PC-9 (cell line): Measurements from ENCODE around the gene DOCK11.

ENCODE experiments used
- CTCF ChIP-seq: fragments of 200-600 bp; sonication (generic); conservative IDR thresholded peaks from 2 replicates; pipeline ENCODE4 v1.6.1; 2017; ENCODE audit warnings: mixed run types, antibody characterized with exemption, mild to moderate bottlenecking, moderate library complexity
- EZH2 ChIP-seq: fragments of 200-600 bp; sonication (generic); IDR thresholded peaks from 2 replicates; pipeline ENCODE4 v1.8.0; 2017; ENCODE audit warnings: antibody characterized with exemption, low read depth

DNA sequence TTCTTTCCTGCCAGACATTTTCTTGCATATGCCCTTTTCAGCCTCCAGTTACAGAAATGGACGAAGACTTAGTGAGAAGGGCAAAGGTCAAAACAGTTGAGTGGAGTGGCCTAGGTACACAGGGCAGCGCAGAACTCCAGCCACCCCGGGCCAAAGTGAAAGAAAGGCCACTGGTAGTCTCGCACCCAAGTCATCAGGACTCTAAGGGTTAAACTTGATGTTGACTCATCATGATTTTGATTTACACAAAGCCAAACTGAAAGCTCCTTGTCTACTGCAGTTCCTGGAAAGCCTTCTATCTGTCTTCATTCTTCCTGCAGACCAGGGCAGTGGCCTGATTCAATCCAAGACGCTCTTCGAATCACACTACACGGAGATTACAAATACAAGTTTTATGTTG, 229.2 kb downstream of the DOCK11 start:
- TF ChIP-seq CTCF (no peak), EZH2 (no peak)
